Measurements from ENCODE around the gene ITGA11.

ITGA11 gene, protein sequence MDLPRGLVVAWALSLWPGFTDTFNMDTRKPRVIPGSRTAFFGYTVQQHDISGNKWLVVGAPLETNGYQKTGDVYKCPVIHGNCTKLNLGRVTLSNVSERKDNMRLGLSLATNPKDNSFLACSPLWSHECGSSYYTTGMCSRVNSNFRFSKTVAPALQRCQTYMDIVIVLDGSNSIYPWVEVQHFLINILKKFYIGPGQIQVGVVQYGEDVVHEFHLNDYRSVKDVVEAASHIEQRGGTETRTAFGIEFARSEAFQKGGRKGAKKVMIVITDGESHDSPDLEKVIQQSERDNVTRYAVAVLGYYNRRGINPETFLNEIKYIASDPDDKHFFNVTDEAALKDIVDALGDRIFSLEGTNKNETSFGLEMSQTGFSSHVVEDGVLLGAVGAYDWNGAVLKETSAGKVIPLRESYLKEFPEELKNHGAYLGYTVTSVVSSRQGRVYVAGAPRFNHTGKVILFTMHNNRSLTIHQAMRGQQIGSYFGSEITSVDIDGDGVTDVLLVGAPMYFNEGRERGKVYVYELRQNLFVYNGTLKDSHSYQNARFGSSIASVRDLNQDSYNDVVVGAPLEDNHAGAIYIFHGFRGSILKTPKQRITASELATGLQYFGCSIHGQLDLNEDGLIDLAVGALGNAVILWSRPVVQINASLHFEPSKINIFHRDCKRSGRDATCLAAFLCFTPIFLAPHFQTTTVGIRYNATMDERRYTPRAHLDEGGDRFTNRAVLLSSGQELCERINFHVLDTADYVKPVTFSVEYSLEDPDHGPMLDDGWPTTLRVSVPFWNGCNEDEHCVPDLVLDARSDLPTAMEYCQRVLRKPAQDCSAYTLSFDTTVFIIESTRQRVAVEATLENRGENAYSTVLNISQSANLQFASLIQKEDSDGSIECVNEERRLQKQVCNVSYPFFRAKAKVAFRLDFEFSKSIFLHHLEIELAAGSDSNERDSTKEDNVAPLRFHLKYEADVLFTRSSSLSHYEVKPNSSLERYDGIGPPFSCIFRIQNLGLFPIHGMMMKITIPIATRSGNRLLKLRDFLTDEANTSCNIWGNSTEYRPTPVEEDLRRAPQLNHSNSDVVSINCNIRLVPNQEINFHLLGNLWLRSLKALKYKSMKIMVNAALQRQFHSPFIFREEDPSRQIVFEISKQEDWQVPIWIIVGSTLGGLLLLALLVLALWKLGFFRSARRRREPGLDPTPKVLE

DNA sequence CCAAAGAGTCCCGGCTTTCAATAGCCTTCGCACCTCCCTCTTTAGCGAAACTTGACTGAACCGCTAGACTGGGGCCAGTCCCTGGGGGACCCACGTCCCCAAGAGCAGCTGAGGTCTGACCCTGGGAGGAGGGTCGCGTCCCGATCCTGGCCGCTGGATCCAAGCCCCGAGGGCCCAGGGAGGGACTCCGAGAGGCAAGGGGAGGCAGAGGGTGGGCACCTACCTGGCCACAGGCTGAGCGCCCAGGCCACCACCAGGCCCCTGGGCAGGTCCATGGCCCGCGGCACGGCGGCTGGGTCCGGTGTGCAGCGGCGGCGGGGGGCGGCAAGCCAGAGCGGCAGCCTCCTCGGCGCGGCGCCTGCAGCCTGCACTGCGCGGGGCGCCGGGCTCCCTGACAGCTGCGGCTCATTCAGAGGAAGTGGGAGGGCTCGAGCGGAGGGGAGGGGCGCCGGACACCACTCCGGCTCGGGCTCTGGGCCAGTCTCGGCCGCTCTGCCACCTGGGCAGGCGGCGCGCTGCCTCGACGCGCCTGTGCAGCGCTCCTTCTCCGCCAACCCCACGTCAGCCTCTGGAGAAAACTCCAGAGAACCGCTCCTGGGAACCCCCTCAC is at the start of gene ITGA11:
Gene ITGA11 (minus strand): TSS at position 372 of the 610 bp plus-strand sequence. CDS start 97 bp downstream, at position 275.
- H3K9me3 Mint-ChIP-seq = no peaks in the 10 kb centered on the region
- H3K27ac Mint-ChIP-seq = no peak within 1 kb of the TSS
- peaks cover 12 to 15% of the 10 kb centered on the region in 2 donors for H3K4me1 Mint-ChIP-seq
- ATAC-seq (replicated peaks) (peak; percentile 70 to 73), DNase-seq (no peak)
- H3K4me3 Mint-ChIP-seq = peak within 1 kb of the TSS in 1 of 2 donors; percentile 51
- H3K36me3 Mint-ChIP-seq = no peaks in the 10 kb centered on the region
- H3K27me3 Mint-ChIP-seq = peaks cover 64 to 87% of the 10 kb centered on the region in 2 donors

DNA sequence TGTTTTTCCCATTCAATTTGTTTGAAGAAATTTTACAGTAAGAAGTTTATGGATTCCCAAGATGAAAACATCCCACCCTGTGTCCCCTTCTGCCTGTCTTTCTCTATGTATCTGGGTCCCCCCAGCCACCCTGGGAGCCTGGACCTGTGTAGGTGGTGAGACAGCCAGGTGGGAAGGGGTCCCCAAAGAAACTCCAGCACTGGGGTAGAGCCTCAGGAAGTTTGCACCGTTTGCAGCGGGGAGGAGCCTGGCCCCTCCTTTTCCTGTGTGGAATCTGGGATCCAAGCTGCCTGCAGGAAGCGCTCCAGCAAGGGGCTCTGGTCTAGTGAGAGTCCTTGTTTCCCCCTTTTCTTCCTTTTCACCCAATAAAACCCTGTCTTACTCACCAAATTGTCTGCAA is 49.4 kb upstream of the ITGA11 start:
- Mint-ChIP-seq H3K4me3 (no peak overlapping the region), H3K27ac (no peak overlapping the region), H3K4me1 (no peaks in the 10 kb centered on the region), H3K36me3 (no peaks in the 10 kb centered on the region), H3K27me3 (peaks cover 36 to 42% of the 10 kb centered on the region in 2 donors), H3K9me3 (no peaks in the 10 kb centered on the region)
- no peak for ATAC-seq (replicated peaks)
- DNase-seq = no peak

DNA sequence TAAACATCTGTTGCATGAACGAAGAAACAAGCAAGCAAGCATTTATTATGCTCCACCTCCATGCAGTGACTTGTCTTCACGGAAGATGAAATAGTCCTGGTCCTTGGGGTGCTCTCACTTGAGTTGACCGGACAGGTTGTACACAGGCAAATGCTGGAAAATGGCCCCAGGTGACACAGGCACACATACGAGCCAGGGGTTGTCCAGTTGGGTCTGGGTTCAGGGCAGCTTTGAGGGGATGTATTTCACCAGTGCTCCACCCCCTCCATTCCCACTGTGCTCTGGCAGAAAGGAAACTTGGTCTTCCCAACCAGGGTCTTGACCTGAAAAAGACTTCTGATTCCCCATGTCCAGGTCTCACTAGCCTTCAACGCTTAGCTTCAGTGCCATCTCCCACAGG is 48.3 kb upstream of the ITGA11 start:
- Mint-ChIP-seq H3K9me3 (no peaks in the 10 kb centered on the region), H3K27me3 (peaks cover 34 to 41% of the 10 kb centered on the region in 2 donors), H3K4me1 (no peaks in the 10 kb centered on the region), H3K27ac (no peak overlapping the region), H3K36me3 (no peaks in the 10 kb centered on the region), H3K4me3 (no peak overlapping the region)
- ATAC-seq (replicated peaks) (no peak), DNase-seq (no peak)

DNA sequence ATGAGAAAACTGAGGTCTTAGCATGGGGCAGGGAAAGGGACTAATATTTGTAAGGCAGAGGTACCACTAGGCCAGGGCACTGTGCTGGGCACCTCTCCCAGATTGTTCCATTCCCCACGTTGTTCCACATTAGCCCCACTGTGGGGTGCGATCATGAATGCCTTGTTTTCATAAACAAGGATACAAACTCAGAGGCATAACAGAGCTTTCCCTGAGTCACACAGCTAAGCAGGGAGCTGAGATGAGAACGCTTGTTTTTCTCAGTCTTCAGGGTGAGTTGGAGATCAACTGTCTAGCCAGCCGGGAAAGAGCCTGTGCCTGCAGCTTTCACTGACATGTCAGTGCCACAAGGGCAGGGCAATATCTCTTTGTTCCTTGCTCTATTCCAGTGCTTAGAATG is 47.9 kb upstream of the ITGA11 start:
- Mint-ChIP-seq H3K4me1 (no peaks in the 10 kb centered on the region), H3K27ac (no peak overlapping the region), H3K27me3 (peaks cover 32 to 37% of the 10 kb centered on the region in 2 donors), H3K9me3 (no peaks in the 10 kb centered on the region), H3K4me3 (no peak overlapping the region), H3K36me3 (no peaks in the 10 kb centered on the region)
- no peak for ATAC-seq (replicated peaks)
- no peak for DNase-seq

DNA sequence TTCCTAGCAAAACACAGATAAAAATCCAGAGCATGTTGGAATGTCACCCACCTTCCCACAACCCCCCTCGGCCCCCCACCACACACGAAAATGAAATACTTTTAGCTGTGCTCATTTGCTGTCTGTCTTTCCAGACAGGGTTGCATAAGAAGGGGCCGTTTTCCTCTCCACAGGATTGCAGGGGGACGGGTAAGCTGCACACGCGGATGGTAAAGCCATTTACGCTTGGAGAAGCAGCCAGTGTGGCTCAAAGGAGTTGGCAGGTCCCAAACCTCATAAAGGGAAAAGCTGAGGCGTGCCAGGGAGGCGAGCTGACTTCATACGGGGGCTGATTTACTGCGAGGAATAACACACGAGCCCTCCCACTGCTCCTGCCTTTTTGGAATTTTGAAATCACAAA is 47.4 kb upstream of the ITGA11 start:
- Mint-ChIP-seq H3K27me3 (peaks cover 32 to 33% of the 10 kb centered on the region in 2 donors), H3K9me3 (no peaks in the 10 kb centered on the region), H3K27ac (no peak overlapping the region), H3K4me1 (no peaks in the 10 kb centered on the region), H3K4me3 (no peak overlapping the region), H3K36me3 (no peaks in the 10 kb centered on the region)
- ATAC-seq (replicated peaks) (no peak), DNase-seq (no peak)

DNA sequence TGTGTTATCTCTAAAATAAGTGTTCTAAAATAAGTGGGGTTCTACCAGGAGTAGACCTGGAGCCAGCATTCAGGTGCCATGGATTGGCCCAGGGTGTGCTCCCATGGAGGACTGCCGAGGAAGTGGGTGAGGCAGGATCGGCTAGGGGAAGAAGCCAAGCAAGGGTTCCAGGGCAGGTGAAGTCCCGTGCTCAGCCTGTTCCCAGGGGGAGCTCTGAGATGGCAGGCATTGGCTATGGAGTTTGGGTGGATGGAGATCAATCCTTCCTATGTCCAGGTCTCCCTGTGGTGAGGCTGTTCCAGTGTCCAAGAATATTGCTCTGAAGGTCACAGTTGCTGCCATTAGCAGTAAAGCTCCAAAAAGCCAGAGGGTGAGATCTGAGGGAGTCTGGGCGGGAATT is 46.9 kb upstream of the ITGA11 start:
- ATAC-seq (replicated peaks) (no peak), DNase-seq (no peak)

DNA sequence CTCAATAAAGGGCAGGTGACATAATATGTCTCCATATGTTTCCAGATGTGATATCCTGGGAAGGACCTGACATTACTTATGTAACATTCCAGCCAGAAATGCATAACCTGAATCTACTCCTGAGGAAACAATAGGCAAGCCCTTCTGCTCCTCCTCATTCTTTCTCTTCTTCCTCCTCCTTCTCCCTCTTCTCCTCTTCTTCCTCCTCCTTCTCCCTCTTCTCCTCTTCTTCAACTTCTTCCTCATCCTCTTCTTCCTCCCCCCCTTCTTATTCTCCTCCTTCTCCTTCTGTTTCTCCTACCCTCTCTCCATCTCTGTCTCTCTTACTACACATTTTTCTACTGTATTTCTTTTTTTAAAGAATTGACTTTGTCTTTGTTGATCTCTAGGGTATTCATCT is 43.5 kb upstream of the ITGA11 start:
- H3K4me1 Mint-ChIP-seq = no peaks in the 10 kb centered on the region
- ATAC-seq (replicated peaks) (no peak), DNase-seq (no peak)
- H3K27me3 Mint-ChIP-seq = peaks cover 19 to 25% of the 10 kb centered on the region in 2 donors
- no peak overlapping the region for H3K4me3 Mint-ChIP-seq
- H3K9me3 Mint-ChIP-seq = no peaks in the 10 kb centered on the region
- no peak overlapping the region for H3K27ac Mint-ChIP-seq
- no peaks in the 10 kb centered on the region for H3K36me3 Mint-ChIP-seq

More for the DNA sequence above, 46.9 kb upstream of the ITGA11 start:
- H3K9me3 Mint-ChIP-seq = no peaks in the 10 kb centered on the region
- H3K36me3 Mint-ChIP-seq = no peaks in the 10 kb centered on the region
- H3K27me3 Mint-ChIP-seq = peaks cover 31 to 32% of the 10 kb centered on the region in 2 donors
- no peak overlapping the region for H3K27ac Mint-ChIP-seq
- H3K4me1 Mint-ChIP-seq = no peaks in the 10 kb centered on the region
- no peak overlapping the region for H3K4me3 Mint-ChIP-seq

DNA sequence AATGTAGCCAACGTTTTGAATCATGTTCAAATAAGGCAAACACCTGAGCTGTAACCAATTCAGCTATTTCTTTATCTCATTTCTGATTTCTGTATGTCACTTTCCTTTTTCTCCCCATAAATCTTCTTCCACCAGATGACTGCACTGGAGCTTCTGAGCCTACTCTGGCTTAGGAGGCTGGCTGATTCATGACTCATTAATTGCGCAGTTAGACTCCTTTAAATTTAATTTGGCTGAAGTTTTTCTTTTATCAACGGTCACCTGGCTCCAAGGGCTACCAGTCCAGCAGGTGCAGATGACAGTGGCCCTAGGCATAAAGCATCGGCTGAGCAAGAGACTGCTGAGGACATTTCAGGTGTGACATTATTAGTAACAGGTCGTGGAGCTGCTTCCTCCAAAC is 39.6 kb upstream of the ITGA11 start:
- H3K4me1 Mint-ChIP-seq = no peaks in the 10 kb centered on the region
- H3K9me3 Mint-ChIP-seq = no peaks in the 10 kb centered on the region
- DNase-seq (no peak), ATAC-seq (replicated peaks) (no peak)
- no peak overlapping the region for H3K4me3 Mint-ChIP-seq
- peaks cover 9 to 19% of the 10 kb centered on the region in 2 donors for H3K27me3 Mint-ChIP-seq
- H3K36me3 Mint-ChIP-seq = no peaks in the 10 kb centered on the region
- no peak overlapping the region for H3K27ac Mint-ChIP-seq

DNA sequence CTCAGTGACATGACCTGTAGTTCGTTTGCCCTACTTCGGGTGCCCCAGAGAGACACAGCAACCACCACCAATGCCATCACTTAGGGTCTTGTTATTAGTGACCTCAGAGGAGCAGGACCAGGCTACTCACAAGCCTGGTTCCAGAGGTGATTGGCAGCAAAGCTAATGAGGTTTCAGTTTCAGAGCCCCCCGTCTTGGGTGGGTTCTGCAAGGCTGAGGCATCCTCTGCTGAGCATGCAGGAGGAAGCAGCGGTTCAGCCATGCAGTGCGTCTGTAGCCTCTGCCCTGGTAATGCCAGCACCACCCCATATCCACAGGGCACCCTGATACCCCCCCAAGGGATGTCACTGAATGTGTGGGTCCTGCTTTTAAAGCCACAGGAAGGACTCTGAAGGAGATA is 39.0 kb upstream of the ITGA11 start:
- no peak for DNase-seq
- no peak overlapping the region for H3K4me3 Mint-ChIP-seq
- no peaks in the 10 kb centered on the region for H3K36me3 Mint-ChIP-seq
- H3K27me3 Mint-ChIP-seq = peaks cover 9 to 19% of the 10 kb centered on the region in 2 donors
- no peaks in the 10 kb centered on the region for H3K9me3 Mint-ChIP-seq
- ATAC-seq (replicated peaks) = no peak
- no peak overlapping the region for H3K27ac Mint-ChIP-seq
- H3K4me1 Mint-ChIP-seq = no peaks in the 10 kb centered on the region

DNA sequence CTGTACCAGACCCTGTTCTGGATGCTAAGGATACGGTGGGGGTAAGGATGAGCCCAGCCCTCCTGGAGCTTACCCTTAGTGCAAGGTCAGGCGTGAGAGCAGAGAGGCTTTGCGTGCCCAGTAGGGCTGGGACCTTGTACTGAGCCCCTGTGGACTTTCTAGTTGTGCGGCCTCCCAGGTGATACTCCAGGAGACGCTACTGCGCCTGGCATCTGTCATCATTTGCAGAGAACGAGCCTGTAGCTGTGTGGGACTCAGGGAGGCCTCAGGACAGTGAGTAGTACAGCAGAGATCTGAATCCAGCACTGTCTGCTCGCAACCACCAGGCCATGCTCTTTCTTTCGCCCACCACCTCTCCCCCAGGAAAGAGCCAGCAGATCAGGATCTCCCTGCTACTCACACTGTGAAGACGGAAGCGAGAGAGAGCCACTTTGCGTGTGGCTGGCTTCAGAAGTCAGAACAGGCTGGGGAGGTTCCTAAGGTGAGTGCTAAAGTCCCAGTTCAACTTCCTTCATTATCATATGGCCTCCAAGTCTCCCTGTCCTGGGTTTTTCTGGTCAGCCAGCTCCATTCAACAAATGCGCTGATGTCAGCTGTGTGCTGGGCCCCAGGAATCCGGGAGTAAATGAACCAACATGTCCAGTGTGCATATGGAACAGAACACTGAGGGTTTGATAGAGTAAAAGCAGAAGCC is 38.2 kb upstream of the ITGA11 start:
- DNase-seq (no peak), ATAC-seq (replicated peaks) (no peak)
- Mint-ChIP-seq H3K36me3 (no peaks in the 10 kb centered on the region), H3K9me3 (no peaks in the 10 kb centered on the region), H3K27me3 (peaks cover 5 to 12% of the 10 kb centered on the region in 2 donors), H3K4me1 (no peaks in the 10 kb centered on the region), H3K27ac (no peak overlapping the region), H3K4me3 (no peak overlapping the region)

DNA sequence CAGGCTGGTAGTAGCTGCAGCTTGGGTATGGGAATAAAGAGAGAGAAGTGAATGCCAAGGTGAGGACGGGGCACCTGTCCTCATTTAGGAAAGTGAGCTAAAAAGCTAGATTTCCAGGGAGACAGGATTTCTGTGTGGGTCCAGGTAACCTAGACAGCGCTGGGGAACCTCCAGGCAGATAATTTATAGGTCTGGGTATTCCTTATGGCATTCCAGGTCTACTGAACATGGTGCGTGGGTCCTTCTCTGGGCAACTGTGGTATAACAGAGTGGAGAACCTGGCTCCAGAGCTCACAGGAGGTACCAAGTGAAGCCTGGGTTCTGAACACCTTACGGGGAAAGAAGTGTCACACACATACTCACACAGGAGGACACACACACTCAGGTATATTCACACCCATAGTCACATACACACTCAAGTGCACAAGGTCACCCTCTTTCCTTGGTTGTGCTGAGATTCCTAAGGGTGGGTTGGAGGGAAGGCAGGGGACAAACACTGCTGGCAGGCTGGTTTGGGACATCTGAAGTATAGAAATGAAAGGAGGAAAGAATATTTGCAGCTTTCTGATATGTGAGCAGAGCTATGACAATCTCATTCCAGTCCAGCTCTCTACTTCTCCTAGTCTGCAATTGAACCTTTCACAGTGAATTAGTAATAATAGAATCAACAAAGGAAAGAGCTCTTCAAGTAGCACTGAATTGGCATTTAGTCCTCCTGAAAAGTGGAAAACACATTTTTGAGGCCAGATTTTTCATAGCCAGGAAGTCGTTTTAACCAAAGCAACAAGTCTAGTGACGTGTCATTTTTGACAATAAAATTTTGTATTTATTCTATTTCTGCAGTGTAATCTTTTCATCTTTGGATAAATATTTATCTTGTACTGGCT is 37.4 kb upstream of the ITGA11 start:
- H3K4me1 Mint-ChIP-seq = no peaks in the 10 kb centered on the region
- H3K4me3 Mint-ChIP-seq = no peak overlapping the region
- ATAC-seq (replicated peaks) (no peak), DNase-seq (no peak)
- H3K27me3 Mint-ChIP-seq = peaks cover 5 to 12% of the 10 kb centered on the region in 2 donors
- no peak overlapping the region for H3K27ac Mint-ChIP-seq
- H3K36me3 Mint-ChIP-seq = no peaks in the 10 kb centered on the region
- H3K9me3 Mint-ChIP-seq = no peaks in the 10 kb centered on the region

DNA sequence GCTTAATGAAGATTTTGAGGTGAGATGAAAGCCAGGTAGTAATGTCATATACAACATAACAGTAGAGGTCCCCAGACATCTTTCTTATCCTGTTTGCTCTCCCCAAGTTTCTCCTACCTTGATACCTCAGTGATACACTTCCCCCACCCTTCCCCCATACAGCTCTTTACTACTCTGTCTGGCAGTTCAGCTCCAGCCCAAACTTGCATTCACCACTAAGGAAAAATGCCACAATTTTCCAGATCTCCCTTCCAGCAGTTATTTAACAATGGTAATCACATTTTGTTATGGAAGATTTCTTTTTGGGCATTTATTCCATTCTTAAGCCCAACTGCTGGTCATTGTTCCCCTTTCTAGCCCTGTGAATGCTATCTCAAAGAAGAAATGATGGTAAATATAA is 34.9 kb upstream of the ITGA11 start:
- Mint-ChIP-seq H3K4me1 (no peaks in the 10 kb centered on the region), H3K27me3 (peaks cover 8 to 15% of the 10 kb centered on the region in 2 donors), H3K36me3 (no peaks in the 10 kb centered on the region), H3K27ac (no peak overlapping the region), H3K9me3 (no peaks in the 10 kb centered on the region), H3K4me3 (no peak overlapping the region)
- ATAC-seq (replicated peaks) (no peak), DNase-seq (no peak)
